Vagina (tissue), 2 donors: Measurements from ENCODE around the gene FBXL14.

Experiments
- POLR2A ChIP-seq, 2 donors: fragments of 450-650 bp; IDR thresholded peaks; one replicate each; pipeline ENCODE4 v1.6.1; 2017; ENCODE audit warnings: antibody characterized with exemption in 2 of 2, mild to moderate bottlenecking in 2 of 2, moderate library complexity in 2 of 2
- POLR2AphosphoS5 ChIP-seq, 2 donors: sonication (generic); formaldehyde crosslinking; IDR thresholded peaks; one replicate each; pipeline ENCODE4 v1.9.0; 2017; ENCODE audit warnings: antibody characterized with exemption in 2 of 2, mild to moderate bottlenecking in 2 of 2, low read depth in 1 of 2; ENCODE audit not compliant: insufficient read depth in 1 of 2
- TF ChIP-seq, protein P1 (sequence below), 3 experiments: fragments of 450-650 bp in 2 of 3; fragments of 200-600 bp in 1 of 3; sonication (generic) in 1 of 3; IDR thresholded peaks; one replicate each; pipeline ENCODE4 v1.5.1; 2017 to 2019; ENCODE audit warnings: antibody characterized with exemption in 3 of 3, mild to moderate bottlenecking in 2 of 3, moderate library complexity in 2 of 3

DNA sequence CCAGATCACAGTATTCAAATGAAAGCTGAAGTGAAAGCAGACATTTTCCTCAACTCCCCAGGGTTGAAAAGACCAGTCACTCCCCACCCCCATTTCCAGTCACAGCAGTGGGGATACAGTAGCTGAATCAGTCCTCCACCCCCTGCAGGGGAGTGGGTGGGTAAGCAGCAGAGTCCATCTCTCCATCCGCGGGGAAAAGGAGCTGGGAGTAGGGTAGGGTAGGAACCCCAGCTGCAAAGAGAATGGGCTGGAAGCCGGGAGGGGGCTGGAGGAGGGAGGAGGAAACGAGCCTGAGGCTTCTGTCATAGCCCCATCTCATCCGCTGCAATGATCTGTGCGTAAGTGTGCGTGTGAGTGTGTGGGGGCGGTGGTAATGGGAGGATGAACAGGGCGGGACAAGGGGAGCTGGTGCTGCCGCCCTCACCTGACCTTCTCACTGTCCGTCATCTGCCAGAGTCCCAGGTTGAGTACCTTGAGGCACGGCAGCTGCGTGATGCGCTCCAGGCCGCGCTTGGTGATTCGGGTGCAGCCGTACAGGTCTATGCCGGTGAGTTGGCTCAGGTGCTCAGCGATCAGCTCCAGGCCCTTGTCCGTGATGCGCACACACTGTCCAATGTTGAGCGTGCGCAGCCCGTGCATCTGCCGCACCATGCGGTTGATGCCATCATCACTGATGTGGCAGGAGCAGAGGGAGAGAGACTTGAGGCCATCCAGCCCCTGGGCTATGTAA lies 1.8 kb downstream of the FBXL14 start:
- TF ChIP-seq POLR2A (IDR thresholded peaks at IDR 0.05) (no peak), POLR2AphosphoS5 (IDR thresholded peaks at IDR 0.05; ENCODE audit: insufficient read depth in 1 of 2, low read depth in 1 of 2) (peak in 1 of 2 donors; percentile 21)
- TF ChIP-seq, protein P1, sequence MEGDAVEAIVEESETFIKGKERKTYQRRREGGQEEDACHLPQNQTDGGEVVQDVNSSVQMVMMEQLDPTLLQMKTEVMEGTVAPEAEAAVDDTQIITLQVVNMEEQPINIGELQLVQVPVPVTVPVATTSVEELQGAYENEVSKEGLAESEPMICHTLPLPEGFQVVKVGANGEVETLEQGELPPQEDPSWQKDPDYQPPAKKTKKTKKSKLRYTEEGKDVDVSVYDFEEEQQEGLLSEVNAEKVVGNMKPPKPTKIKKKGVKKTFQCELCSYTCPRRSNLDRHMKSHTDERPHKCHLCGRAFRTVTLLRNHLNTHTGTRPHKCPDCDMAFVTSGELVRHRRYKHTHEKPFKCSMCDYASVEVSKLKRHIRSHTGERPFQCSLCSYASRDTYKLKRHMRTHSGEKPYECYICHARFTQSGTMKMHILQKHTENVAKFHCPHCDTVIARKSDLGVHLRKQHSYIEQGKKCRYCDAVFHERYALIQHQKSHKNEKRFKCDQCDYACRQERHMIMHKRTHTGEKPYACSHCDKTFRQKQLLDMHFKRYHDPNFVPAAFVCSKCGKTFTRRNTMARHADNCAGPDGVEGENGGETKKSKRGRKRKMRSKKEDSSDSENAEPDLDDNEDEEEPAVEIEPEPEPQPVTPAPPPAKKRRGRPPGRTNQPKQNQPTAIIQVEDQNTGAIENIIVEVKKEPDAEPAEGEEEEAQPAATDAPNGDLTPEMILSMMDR (IDR thresholded peaks at IDR 0.05): no peak
